ENCODE data around the gene MUSK.

Gene MUSK

DNA sequence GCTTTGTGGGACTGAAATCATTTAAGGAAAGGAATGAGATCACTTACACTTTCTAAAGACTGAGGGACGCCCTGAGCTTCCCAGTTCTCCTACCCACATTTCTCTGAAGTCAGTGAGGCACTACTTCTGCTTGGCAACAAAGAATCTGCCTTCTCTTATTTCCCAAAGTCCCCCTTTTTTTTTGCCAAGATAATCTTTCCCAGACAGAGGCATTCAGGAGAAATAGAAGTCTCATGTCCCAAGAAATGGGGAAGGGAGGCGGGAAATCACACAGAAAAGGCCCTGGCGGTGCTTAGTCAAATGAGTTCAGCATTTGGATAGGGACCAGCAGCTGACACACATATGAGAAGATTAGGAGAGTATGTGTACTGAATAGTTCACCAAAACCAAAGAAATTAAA is 159.7 kb downstream of the MUSK start:
- DNase-seq (ENCODE audit: low read depth) = no peak
- TF ChIP-seq, protein P1, sequence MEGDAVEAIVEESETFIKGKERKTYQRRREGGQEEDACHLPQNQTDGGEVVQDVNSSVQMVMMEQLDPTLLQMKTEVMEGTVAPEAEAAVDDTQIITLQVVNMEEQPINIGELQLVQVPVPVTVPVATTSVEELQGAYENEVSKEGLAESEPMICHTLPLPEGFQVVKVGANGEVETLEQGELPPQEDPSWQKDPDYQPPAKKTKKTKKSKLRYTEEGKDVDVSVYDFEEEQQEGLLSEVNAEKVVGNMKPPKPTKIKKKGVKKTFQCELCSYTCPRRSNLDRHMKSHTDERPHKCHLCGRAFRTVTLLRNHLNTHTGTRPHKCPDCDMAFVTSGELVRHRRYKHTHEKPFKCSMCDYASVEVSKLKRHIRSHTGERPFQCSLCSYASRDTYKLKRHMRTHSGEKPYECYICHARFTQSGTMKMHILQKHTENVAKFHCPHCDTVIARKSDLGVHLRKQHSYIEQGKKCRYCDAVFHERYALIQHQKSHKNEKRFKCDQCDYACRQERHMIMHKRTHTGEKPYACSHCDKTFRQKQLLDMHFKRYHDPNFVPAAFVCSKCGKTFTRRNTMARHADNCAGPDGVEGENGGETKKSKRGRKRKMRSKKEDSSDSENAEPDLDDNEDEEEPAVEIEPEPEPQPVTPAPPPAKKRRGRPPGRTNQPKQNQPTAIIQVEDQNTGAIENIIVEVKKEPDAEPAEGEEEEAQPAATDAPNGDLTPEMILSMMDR (IDR thresholded peaks at IDR 0.05; ENCODE audit: control insufficient read depth, extremely low read depth, insufficient read depth) = no peak
- H3K4me3 ChIP-seq (ENCODE audit: low read depth, low read length) = no peak overlapping the region

DNA sequence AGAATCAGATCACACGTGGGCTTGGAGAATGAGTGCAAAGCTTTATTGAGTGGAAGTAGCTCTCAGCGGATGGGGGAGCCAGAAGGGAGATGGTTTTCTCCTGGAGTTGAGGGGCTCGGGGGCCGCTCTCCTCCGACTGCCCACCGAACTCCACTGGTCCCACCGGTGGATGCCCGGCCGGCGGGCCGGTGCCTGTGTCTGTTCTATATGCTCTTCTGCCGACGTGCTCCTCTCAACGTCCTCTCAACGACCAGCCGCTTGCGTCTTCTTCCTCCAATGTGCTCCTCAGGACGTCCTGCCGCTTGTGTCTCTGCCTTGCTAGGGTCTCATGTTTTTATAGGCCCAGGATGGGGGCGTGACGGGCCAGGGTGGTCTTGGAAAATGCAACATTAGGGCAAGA is 161.9 kb downstream of the MUSK start:
- H3K4me3 ChIP-seq (ENCODE audit: low read depth, low read length) = no peak overlapping the region
- DNase-seq (ENCODE audit: low read depth) = no peak
- TF ChIP-seq, protein P1 (IDR thresholded peaks at IDR 0.05; ENCODE audit: control insufficient read depth, extremely low read depth, insufficient read depth) = no peak

DNA sequence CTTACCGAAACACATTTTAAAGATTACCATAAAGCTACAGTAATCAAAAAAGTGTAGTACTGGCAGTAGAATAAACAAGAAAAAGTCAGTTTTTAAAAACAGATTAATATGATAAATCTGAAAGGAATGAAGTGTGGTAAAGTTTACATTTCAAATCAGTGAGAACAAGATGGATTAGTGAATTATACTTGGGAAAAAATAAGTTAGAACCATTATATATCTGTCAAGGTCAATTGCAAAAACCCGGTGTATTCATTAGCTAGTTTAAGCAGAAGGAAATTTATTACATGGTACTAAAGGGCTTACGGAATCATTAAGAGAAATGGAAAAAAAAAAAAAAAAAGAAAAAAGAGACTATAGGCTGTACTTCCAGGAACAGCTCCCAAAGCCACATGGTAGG is 164.3 kb downstream of the MUSK start:
- H3K4me3 ChIP-seq (ENCODE audit: low read depth, low read length) = no peak overlapping the region
- TF ChIP-seq, protein P1 (IDR thresholded peaks at IDR 0.05; ENCODE audit: control insufficient read depth, extremely low read depth, insufficient read depth) = no peak
- DNase-seq (ENCODE audit: low read depth) = no peak

DNA sequence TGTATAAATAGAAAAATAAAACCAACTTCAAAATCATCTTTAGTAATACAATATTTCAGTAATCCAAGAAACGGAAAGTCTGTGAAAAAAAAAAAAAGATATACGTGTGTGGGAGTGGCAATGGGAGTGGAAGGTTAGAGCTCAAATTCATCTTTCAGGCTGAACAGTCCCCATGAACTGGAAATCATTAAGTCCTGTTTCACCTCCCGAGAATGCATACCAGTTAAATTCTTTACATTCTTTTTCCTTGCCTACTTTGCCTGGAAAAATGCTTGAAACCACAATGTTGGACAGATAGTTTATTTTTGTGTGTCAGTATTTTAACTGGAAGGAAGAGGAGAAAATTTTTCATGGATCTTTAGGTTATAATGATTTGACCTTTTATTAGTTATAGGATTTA is 166.8 kb downstream of the MUSK start:
- TF ChIP-seq, protein P1 (IDR thresholded peaks at IDR 0.05; ENCODE audit: control insufficient read depth, extremely low read depth, insufficient read depth) = no peak
- DNase-seq (ENCODE audit: low read depth) = no peak
- no peak overlapping the region for H3K4me3 ChIP-seq (ENCODE audit: low read depth, low read length)

DNA sequence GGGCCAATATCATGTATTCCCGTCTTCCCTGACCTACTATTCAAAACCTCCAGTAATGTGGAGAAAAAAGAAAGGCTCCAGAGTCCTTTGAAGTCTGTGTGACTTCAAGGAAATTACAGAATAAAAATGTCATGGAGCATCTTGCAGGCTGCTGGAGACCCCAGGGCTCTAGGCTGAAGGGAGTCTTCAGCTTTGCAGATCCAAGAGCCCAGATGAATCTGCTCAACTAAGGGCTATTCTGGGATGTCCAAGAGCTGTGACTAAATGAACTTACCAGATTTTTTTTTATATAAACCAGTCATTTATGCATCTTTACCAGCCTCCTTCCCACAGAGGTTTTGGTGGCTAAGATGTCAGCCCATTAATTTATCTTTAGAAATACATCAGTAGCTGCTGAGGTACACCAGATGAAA is 167.3 kb downstream of the MUSK start:
- no peak overlapping the region for H3K4me3 ChIP-seq (ENCODE audit: low read depth, low read length)
- DNase-seq (ENCODE audit: low read depth) = no peak
- TF ChIP-seq, protein P1 (IDR thresholded peaks at IDR 0.05; ENCODE audit: control insufficient read depth, extremely low read depth, insufficient read depth) = no peak

DNA sequence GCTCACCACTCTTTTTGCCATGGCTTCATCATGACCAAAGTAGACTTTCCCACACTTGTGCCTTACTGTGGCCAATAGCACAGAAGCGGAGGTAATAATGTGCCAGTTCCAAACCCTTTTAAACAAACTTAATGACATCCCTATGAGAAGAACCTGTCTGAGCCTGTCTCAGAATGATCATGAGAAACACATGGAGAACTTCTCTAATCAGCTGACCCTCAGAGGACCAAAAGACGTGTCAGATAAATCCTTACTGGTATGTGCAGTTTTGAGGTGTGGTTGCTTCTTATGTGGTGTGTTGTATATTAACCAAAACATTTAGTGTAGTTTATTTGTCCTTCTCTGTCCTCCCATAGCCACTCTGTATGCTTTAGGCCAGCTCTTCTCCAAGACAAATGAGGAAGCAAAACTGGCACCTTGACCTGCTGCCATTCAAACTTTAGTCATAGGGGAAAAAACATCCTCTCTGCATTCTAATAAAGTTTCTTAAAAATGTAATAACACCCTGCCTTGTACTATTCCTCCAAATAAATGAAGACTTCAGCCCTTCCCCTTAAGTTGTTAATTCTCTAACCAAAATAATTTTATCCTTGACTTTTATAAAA is 168.9 kb downstream of the MUSK start:
- DNase-seq (ENCODE audit: low read depth) = no peak
- no peak overlapping the region for H3K4me3 ChIP-seq (ENCODE audit: low read depth, low read length)

More for the DNA sequence above, 168.9 kb downstream of the MUSK start:
- TF ChIP-seq, protein P1 (IDR thresholded peaks at IDR 0.05; ENCODE audit: control insufficient read depth, extremely low read depth, insufficient read depth) = no peak

All from LNCaP clone FGC (cell line).